DND-41 (cell line): ENCODE measurements around the gene HERC3.

Experiments
- ATAC-seq: fragments of 200-7000 bp; cut with Tn5 transposase; 3 replicates; pipeline ENCODE4 v1.9.1; 2021; ENCODE audit warnings: low read depth; ENCODE audit not compliant: insufficient read depth
- DNase-seq: peaks from one replicate; pipeline ENCODE4 v3.0.0-alpha.2; 2020
- H2AFZ ChIP-seq: 2 replicates; pipeline ENCODE4 v1.6.0; 2012; ENCODE audit warnings: low read depth, low read length
- H3K27ac ChIP-seq: 2 replicates; pipeline ENCODE4 v1.5.1; 2012; ENCODE audit warnings: low read length, inconsistent platforms
- H3K27me3 ChIP-seq: fragments of 200-600 bp; sonication (generic); 2 replicates; pipeline ENCODE4 v1.6.0; 2012; ENCODE audit warnings: low read length, mild to moderate bottlenecking, inconsistent platforms; ENCODE audit not compliant: insufficient read depth, poor library complexity
- H3K36me3 ChIP-seq: 2 replicates; pipeline ENCODE4 v1.5.1; 2012; ENCODE audit warnings: low read length, inconsistent platforms; ENCODE audit not compliant: insufficient read depth
- H3K4me1 ChIP-seq: 2 replicates; pipeline ENCODE4 v1.5.1; 2012; ENCODE audit warnings: mild to moderate bottlenecking, low read length; ENCODE audit not compliant: insufficient read depth
- H3K4me2 ChIP-seq: 2 replicates; pipeline ENCODE4 v1.6.0; 2012; ENCODE audit warnings: mild to moderate bottlenecking, moderate library complexity, low read length, inconsistent platforms; ENCODE audit not compliant: insufficient read depth
- H3K4me3 ChIP-seq, 2 experiments: fragments of 200-600 bp in 1 of 2; shearing (Covaris generic) in 1 of 2; 2 replicates each; pipeline ENCODE4 v1.5.1; 2012 to 2016; ENCODE audit warnings: inconsistent platforms in 2 of 2, low read length in 2 of 2, mild to moderate bottlenecking in 2 of 2, low read depth in 1 of 2, moderate library complexity in 1 of 2
- H3K79me2 ChIP-seq: 2 replicates; pipeline ENCODE4 v1.6.0; 2012; ENCODE audit warnings: low read length, inconsistent platforms; ENCODE audit not compliant: insufficient read depth
- H3K9ac ChIP-seq: 2 replicates; pipeline ENCODE4 v1.6.0; 2012; ENCODE audit warnings: low read depth, mild to moderate bottlenecking, inconsistent platforms, low read length, moderate library complexity
- H3K9me3 ChIP-seq: 2 replicates; pipeline ENCODE4 v1.5.1; 2012; ENCODE audit warnings: low read length, moderate library complexity, mild to moderate bottlenecking, inconsistent platforms; ENCODE audit not compliant: insufficient read depth, severe bottlenecking
- H4K20me1 ChIP-seq: 2 replicates; pipeline ENCODE4 v1.6.0; 2012; ENCODE audit warnings: low read length; ENCODE audit not compliant: insufficient read depth
- EZH2 ChIP-seq: IDR thresholded peaks from 3 replicates; pipeline ENCODE4 v1.6.1; 2012; ENCODE audit warnings: borderline replicate concordance, low read depth, mild to moderate bottlenecking, moderate library complexity, low read length, inconsistent platforms; ENCODE audit not compliant: severe bottlenecking
- TF ChIP-seq, protein P1 (sequence below): IDR thresholded peaks from 2 replicates; pipeline ENCODE4 v1.5.1; 2012; ENCODE audit warnings: borderline replicate concordance, low read length, moderate library complexity, mild to moderate bottlenecking; ENCODE audit not compliant: poor library complexity, severe bottlenecking; ENCODE audit errors: extremely low read depth

Gene HERC3

DNA sequence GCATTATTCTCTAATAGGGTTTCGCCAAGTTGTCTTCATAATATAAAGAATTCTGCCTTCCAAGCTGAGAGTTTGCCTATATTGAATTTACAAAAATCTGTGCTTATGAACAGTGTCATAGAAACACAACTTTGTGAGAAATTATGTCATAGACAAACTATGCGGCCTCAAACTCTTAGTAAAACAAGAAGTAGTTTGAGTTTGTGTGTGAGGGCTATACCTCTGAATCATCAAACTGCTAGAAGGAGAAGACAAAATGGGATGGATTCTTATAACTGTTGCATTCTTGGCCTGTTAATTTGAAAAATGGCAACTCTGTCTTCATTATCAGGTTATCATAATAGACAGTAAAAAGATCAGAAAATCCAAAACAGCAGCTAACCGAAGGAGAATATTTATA, 151.4 kb downstream of the HERC3 start:
- Histone ChIP-seq H3K36me3 (peaks cover 10% of the 10 kb centered on the region), H3K4me1 (no peaks in the 10 kb centered on the region), H2AFZ (no peak overlapping the region), H3K27me3 (no peaks in the 10 kb centered on the region), H3K4me2 (no peak overlapping the region), H3K9me3 (no peaks in the 10 kb centered on the region), H3K9ac (no peak overlapping the region), H3K4me3 (no peak overlapping the region), H4K20me1 (no peaks in the 10 kb centered on the region), H3K27ac (no peak overlapping the region), H3K79me2 (no peaks in the 10 kb centered on the region)
- no peak for ATAC-seq
- TF ChIP-seq EZH2, result no peak
- TF ChIP-seq, protein P1, sequence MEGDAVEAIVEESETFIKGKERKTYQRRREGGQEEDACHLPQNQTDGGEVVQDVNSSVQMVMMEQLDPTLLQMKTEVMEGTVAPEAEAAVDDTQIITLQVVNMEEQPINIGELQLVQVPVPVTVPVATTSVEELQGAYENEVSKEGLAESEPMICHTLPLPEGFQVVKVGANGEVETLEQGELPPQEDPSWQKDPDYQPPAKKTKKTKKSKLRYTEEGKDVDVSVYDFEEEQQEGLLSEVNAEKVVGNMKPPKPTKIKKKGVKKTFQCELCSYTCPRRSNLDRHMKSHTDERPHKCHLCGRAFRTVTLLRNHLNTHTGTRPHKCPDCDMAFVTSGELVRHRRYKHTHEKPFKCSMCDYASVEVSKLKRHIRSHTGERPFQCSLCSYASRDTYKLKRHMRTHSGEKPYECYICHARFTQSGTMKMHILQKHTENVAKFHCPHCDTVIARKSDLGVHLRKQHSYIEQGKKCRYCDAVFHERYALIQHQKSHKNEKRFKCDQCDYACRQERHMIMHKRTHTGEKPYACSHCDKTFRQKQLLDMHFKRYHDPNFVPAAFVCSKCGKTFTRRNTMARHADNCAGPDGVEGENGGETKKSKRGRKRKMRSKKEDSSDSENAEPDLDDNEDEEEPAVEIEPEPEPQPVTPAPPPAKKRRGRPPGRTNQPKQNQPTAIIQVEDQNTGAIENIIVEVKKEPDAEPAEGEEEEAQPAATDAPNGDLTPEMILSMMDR, result no peak
- no peak for DNase-seq

DNA sequence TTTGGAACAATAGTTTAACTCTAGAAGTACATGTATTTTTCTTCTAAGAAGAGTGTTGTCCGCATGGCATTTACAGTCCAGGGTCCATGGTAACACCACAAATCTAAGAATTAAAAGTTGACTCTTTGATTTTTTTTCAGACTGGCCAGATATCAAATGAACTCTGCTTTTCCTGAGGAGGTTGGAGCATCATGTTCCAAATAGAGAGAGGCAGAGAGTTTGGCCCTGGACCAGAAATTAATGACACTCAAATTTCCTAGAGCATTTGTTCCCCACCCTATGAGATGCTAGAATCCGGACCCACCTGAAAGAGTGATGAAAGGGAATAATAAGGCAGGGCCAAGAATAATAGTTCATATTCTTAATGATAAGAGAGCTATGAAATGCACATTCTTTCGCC, 152.3 kb downstream of the HERC3 start:
- H3K27ac ChIP-seq, result no peak overlapping the region
- TF ChIP-seq EZH2, result no peak
- TF ChIP-seq, protein P1, result no peak
- no peak overlapping the region for H3K4me3 ChIP-seq
- no peak overlapping the region for H3K9ac ChIP-seq
- no peak overlapping the region for H3K4me2 ChIP-seq
- no peaks in the 10 kb centered on the region for H3K4me1 ChIP-seq
- H3K79me2 ChIP-seq, result no peaks in the 10 kb centered on the region
- H2AFZ ChIP-seq, result no peak overlapping the region
- no peaks in the 10 kb centered on the region for H3K9me3 ChIP-seq
- H3K36me3 ChIP-seq, result peaks cover 16% of the 10 kb centered on the region
- no peak for DNase-seq
- no peaks in the 10 kb centered on the region for H3K27me3 ChIP-seq
- ATAC-seq, result no peak
- H4K20me1 ChIP-seq, result no peaks in the 10 kb centered on the region

DNA sequence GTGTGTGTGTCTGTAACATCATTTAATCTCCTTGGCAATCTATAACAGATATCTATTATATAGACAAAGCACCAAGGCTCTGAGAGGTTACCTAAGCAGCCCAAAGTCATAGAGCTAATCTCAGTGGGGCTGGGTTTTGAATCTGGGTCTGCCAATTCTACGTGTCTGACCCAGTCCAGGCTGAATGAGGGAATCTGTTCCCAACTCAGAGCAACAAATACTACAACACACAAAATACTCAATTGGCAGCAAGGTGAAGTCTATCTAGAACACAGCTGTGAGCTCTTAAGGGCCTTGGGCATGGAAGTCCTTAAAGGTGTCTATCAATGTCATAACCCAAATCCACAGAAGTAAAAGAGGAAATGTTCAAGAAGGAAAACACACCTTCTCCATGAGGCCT, 152.9 kb downstream of the HERC3 start:
- H3K4me2 ChIP-seq, result no peak overlapping the region
- ATAC-seq (no peak), DNase-seq (no peak)
- H3K9me3 ChIP-seq, result no peaks in the 10 kb centered on the region
- H2AFZ ChIP-seq, result no peak overlapping the region
- H3K79me2 ChIP-seq, result no peaks in the 10 kb centered on the region
- TF ChIP-seq, protein P1, result no peak
- no peak for TF ChIP-seq EZH2
- H4K20me1 ChIP-seq, result no peaks in the 10 kb centered on the region
- H3K36me3 ChIP-seq, result peaks cover 20% of the 10 kb centered on the region
- H3K4me1 ChIP-seq, result no peaks in the 10 kb centered on the region
- H3K9ac ChIP-seq, result no peak overlapping the region
- no peak overlapping the region for H3K4me3 ChIP-seq
- no peaks in the 10 kb centered on the region for H3K27me3 ChIP-seq
- H3K27ac ChIP-seq, result no peak overlapping the region
